Left lung (tissue), 10 donors: Measurements from ENCODE around the gene PAEP. TPM values are rescaled to one million over a fixed set of nuclear protein-coding genes. Genes with fewer than 3 reads are reported as not detected.

Experiments
- ATAC-seq: fragments of 200-7000 bp; cut with Tn5 transposase; one replicate; pipeline ENCODE4 v1.9.1; 2020; ENCODE audit warnings: moderate library complexity
- DNase-seq, 4 donors: peaks; one replicate each; pipeline ENCODE4 v3.0.0-alpha.2; 2013 to 2020
- H3K27ac ChIP-seq, 2 donors: fragments of 200-600 bp; sonication (generic) in 1 of 2; one replicate each; pipeline versions ENCODE4 v1.5.0 to v1.8.0; 2020 to 2021
- H3K27me3 ChIP-seq, 2 donors: fragments of 200-600 bp; sonication (generic) in 1 of 2; one replicate each; pipeline versions ENCODE4 v1.5.0 to v1.8.0; 2020 to 2021
- H3K36me3 ChIP-seq, 2 donors: fragments of 200-600 bp; sonication (generic) in 1 of 2; one replicate each; pipeline versions ENCODE4 v1.5.0 to v1.8.0; 2020 to 2021
- H3K4me1 ChIP-seq, 2 donors: fragments of 200-600 bp; one replicate each; pipeline ENCODE4 v1.8.0; 2021
- H3K4me3 ChIP-seq, 2 donors: fragments of 200-600 bp; sonication (generic) in 1 of 2; one replicate each; pipeline versions ENCODE4 v1.5.0 to v1.8.0; 2020 to 2021; ENCODE audit warnings: mild to moderate bottlenecking in 1 of 2
- H3K9me3 ChIP-seq, 2 donors: fragments of 200-600 bp; sonication (generic) in 1 of 2; one replicate each; pipeline versions ENCODE4 v1.5.0 to v1.8.0; 2020 to 2021
- intact Hi-C, 2 donors: fragments of 100-400 bp; cut with DNase I; formaldehyde crosslinking; loops; one replicate each; pipeline versions ENCODE4 v1.11.2 to v1.14.2; 2022
- polyA plus RNA-seq, 6 donors: library from polyadenylated mRNA; unstranded; fragments of 120-200 nt; gene quantifications; one replicate each; pipeline ENCODE4 v1.2.1, GENCODE V29; 2013; ENCODE audit not compliant: insufficient read length in 6 of 6
- total RNA-seq, 2 donors: library from RNA; stranded (reverse); fragmentation: NEBNext Ultra II Directional; extraction: Animal tissue kit (Norgen Biotek cat#: 25700); gene quantifications; one replicate each; pipeline ENCODE4 v1.2.1, GENCODE V29; 2021
- TF ChIP-seq, protein P1 (sequence below), 2 donors: fragments of 200-600 bp; sonication (generic) in 1 of 2; IDR thresholded peaks; one replicate each; pipeline versions ENCODE4 v1.5.0 to v1.8.0; 2021; ENCODE audit warnings: antibody characterized with exemption in 2 of 2
- donor health status: DM: no; HTN: yes; CAD: no.
- donor health status: DM: no; HTN: no; CAD: no.

PAEP gene
- total and polyA plus RNA-seq, 8 donors: 0.39 to 4.2 TPM; not detected in 6

- no peaks in the 10 kb centered on the region for H3K36me3 ChIP-seq
- ATAC-seq (no peak), DNase-seq (peak in 2 of 4 donors; percentile 27 to 72)
- intact Hi-C loops: no loop called here
- H3K4me3 ChIP-seq: no peak overlapping the region
- H3K9me3 ChIP-seq: no peaks in the 10 kb centered on the region
- no peak overlapping the region for H3K27ac ChIP-seq
- TF ChIP-seq, protein P1, sequence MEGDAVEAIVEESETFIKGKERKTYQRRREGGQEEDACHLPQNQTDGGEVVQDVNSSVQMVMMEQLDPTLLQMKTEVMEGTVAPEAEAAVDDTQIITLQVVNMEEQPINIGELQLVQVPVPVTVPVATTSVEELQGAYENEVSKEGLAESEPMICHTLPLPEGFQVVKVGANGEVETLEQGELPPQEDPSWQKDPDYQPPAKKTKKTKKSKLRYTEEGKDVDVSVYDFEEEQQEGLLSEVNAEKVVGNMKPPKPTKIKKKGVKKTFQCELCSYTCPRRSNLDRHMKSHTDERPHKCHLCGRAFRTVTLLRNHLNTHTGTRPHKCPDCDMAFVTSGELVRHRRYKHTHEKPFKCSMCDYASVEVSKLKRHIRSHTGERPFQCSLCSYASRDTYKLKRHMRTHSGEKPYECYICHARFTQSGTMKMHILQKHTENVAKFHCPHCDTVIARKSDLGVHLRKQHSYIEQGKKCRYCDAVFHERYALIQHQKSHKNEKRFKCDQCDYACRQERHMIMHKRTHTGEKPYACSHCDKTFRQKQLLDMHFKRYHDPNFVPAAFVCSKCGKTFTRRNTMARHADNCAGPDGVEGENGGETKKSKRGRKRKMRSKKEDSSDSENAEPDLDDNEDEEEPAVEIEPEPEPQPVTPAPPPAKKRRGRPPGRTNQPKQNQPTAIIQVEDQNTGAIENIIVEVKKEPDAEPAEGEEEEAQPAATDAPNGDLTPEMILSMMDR (IDR thresholded peaks at IDR 0.05): no peak
- H3K27me3 ChIP-seq: peaks cover 0 to 61% of the 10 kb centered on the region in 2 donors
- no peaks in the 10 kb centered on the region for H3K4me1 ChIP-seq
Observed at GRCh38 chr9:135522931-135523330, 38.6 kb upstream of the PAEP start.

- Histone ChIP-seq H3K36me3 (no peaks in the 10 kb centered on the region), H3K4me1 (no peaks in the 10 kb centered on the region), H3K9me3 (no peaks in the 10 kb centered on the region), H3K27ac (no peak overlapping the region), H3K4me3 (no peak overlapping the region), H3K27me3 (peaks cover 0 to 55% of the 10 kb centered on the region in 2 donors)
- DNase-seq (peak in 1 of 4 donors; percentile 49), ATAC-seq (no peak)
- TF ChIP-seq, protein P1 (IDR thresholded peaks at IDR 0.05): no peak
- intact Hi-C loops: no loop called here
Observed at GRCh38 chr9:135523521-135524129, 37.9 kb upstream of the PAEP start.

DNA sequence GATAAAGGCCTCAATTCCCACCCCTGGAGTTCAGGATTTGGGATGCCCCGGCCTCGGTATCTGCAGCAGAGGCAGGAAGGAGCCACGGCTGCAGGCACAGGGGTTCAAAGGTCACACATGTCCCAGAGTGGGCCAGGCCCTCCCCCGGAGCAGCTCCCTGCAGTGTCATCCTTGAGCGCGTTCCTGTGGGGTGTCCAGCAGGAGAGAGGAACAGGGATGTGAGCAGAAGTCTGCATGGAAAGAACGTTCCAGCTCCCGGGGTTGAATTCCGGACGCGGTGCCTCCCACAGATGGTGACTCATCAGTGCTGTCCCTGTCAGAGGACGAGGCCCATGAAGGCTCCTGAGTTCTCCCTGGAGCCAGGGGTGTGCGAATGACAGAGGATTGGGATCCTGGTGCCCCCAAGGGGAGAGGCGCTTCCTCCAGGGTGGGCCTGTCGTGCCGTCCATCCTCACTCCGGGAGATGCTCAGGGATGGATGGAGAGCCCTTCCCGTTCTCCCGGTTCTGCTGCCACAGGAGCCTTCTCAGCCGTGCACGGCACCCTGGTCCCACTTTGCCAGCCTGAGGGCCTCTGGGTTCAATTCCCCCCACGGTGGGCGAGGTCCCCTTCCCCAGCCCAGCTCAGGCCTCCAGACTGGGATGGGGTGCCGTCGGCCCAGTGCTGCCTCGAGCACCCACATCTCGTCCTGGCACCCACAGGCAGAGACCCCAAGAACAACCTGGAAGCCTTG is 37.3 kb upstream of the PAEP start:
- Histone ChIP-seq H3K27me3 (peaks cover 0 to 53% of the 10 kb centered on the region in 2 donors), H3K4me3 (no peak overlapping the region), H3K36me3 (no peaks in the 10 kb centered on the region), H3K9me3 (no peaks in the 10 kb centered on the region), H3K4me1 (no peaks in the 10 kb centered on the region), H3K27ac (no peak overlapping the region)
- DNase-seq (peak in 1 of 4 donors; percentile 61), ATAC-seq (no peak)
- TF ChIP-seq, protein P1 (IDR thresholded peaks at IDR 0.05): no peak
- intact Hi-C loops: no loop called here

DNA sequence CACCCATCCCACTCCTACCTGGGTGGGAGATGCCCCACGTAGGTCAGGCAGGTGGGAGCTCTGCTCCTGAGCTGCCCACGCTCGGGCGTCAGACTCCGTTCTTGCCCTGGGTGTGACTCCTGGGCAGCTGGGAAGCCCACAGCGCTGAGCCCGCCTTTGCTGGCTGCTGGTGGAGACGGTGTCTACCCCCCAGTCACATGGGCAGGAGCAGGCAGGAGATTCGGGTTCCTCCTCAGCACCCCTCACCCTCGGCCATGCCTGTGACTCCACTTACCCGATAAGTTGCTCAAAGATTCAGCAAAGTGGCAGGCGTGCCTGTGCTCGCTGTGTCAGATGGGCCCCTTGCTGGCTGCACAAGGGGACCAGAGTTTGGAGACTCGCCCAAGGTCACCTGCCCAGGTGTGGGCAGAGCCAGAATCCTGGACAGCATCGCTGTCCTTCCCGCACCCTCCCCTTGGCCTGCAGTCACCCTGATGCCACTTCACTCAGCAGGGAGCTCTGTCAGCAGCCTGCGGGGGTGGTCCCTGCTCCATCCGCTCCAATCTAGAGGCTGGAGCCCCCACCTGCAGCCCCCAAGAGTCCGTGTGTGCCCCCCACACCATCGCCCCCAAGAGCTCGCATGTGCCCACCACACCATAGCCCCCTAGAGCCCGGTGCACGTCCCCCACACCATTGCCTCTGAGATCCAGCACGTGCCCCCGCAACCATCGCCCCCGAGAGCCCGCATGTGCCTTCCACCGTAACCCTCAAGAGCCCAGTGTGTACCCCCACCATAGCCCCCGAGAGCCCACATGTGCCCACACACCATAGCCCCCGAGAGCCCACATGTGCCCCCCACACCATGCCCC is 36.1 kb upstream of the PAEP start:
- no peaks in the 10 kb centered on the region for H3K9me3 ChIP-seq
- TF ChIP-seq, protein P1 (IDR thresholded peaks at IDR 0.05): no peak
- ATAC-seq (no peak), DNase-seq (peak in 2 of 4 donors; percentile 25 to 53)
- peaks cover 0 to 55% of the 10 kb centered on the region in 2 donors for H3K27me3 ChIP-seq
- no peak overlapping the region for H3K27ac ChIP-seq
- no peak overlapping the region for H3K4me3 ChIP-seq
- intact Hi-C loops: no loop called here
- no peaks in the 10 kb centered on the region for H3K36me3 ChIP-seq
- no peaks in the 10 kb centered on the region for H3K4me1 ChIP-seq
